CD4-positive, alpha-beta T cell (primary cell): Measurements from ENCODE around the gene DRC3. TPM values are rescaled to one million over a fixed set of nuclear protein-coding genes. Genes with fewer than 3 reads are reported as not detected.

Experiments used
- ATAC-seq: fragments of 200-7000 bp; cut with Tn5 transposase; one replicate; pipeline ENCODE4 v1.10.0; 2022; ENCODE audit warnings: mild to moderate bottlenecking; ENCODE audit not compliant: poor library complexity
- CTCF ChIA-PET: fragments of 350-600 bp; sonication (Branson Sonifier 250); formaldehyde crosslinking; loops from one replicate; lab custom pipeline; 2021; ENCODE audit warnings: antibody characterized with exemption, inconsistent platforms; lab: Charles Lee
- POLR2A ChIA-PET: fragments of 350-600 bp; sonication (Branson Sonifier 250); formaldehyde crosslinking; loops from one replicate; lab custom pipeline; 2021; ENCODE audit warnings: antibody characterized with exemption, inconsistent platforms; lab: Charles Lee
- DNase-seq, 14 experiments: peaks; one replicate each; pipeline ENCODE4 v3.0.0-alpha.2; 2013 to 2020; ENCODE audit warnings: mixed read lengths in 2 of 14
- H3K27ac ChIP-seq, 2 donors: one replicate each; pipeline versions ENCODE4 v1.5.1 to v1.7.0; 2013; ENCODE audit warnings: low read length in 2 of 2, low read depth in 1 of 2, mild to moderate bottlenecking in 1 of 2
- H3K27me3 ChIP-seq, 2 experiments: 1 replicate in 1 of 2; 2 replicates in 1 of 2; pipeline versions ENCODE4 v1.6.1 to v1.7.0; 2013; ENCODE audit warnings: low read length in 2 of 2, control low read depth in 1 of 2, mild to moderate bottlenecking in 1 of 2, moderate library complexity in 1 of 2; ENCODE audit not compliant: insufficient read depth in 2 of 2, control insufficient read depth in 1 of 2
- H3K36me3 ChIP-seq: one replicate; pipeline ENCODE4 v1.6.1; 2013; ENCODE audit warnings: low read length, control low read depth; ENCODE audit not compliant: insufficient read depth
- H3K4me1 ChIP-seq: one replicate; pipeline ENCODE4 v1.6.1; 2013; ENCODE audit warnings: low read length, control low read depth; ENCODE audit not compliant: insufficient read depth
- H3K4me3 ChIP-seq: one replicate; pipeline ENCODE4 v1.5.1; 2013; ENCODE audit warnings: mild to moderate bottlenecking, low read length, moderate library complexity
- H3K9me3 ChIP-seq, 2 experiments: 1 replicate in 1 of 2; 2 replicates in 1 of 2; pipeline versions ENCODE4 v1.6.1 to v1.7.0; 2013; ENCODE audit warnings: low read length in 2 of 2, mild to moderate bottlenecking in 2 of 2, control low read depth in 1 of 2, moderate library complexity in 1 of 2; ENCODE audit not compliant: control insufficient read depth in 1 of 2, insufficient read depth in 1 of 2
- H3K27ac Mint-ChIP-seq: one replicate; pipeline ENCODE4 v1.8.0; 2020; ENCODE audit warnings: mixed read lengths
- H3K27me3 Mint-ChIP-seq: one replicate; pipeline ENCODE4 v1.8.0; 2021; ENCODE audit warnings: mixed read lengths
- H3K36me3 Mint-ChIP-seq: one replicate; pipeline ENCODE4 v1.8.0; 2021; ENCODE audit warnings: low read depth, mixed read lengths
- H3K4me1 Mint-ChIP-seq: one replicate; pipeline ENCODE4 v1.8.0; 2021; ENCODE audit warnings: low read depth, mixed read lengths
- H3K4me3 Mint-ChIP-seq: one replicate; pipeline ENCODE4 v1.8.0; 2020; ENCODE audit warnings: mild to moderate bottlenecking, mixed read lengths
- H3K9me3 Mint-ChIP-seq: one replicate; pipeline ENCODE4 v1.8.0; 2020; ENCODE audit warnings: mixed read lengths
- CTCF ChIP-seq: fragments of 200-600 bp; IDR thresholded peaks from one replicate; pipeline ENCODE4 v1.8.0; 2022; ENCODE audit warnings: antibody characterized with exemption, mild to moderate bottlenecking
- intact Hi-C, 2 experiments: fragments of 100-400 bp; cut with DNase I in 1 of 2; cut with micrococcal nuclease in 1 of 2; formaldehyde crosslinking; loops; one replicate each; pipeline versions ENCODE4 v1.15.1 to v1.9.0; 2023 to 2025; cut with DNase I, micrococcal nuclease
- total RNA-seq, 174 experiments: library from RNA in 2 of 174; stranded (reverse) in 2 of 174; gene quantifications; one replicate each; pipeline ENCODE4 v1.2.3 and lab custom pipeline; 2021 to 2026

Gene DRC3
- total RNA-seq, 2 experiments from 2014 or later, result 0.11 TPM; not detected in 1

GRCh38 chr17:17924857-17925250 is 47.8 kb upstream of the DRC3 start:
- ChIA-PET CTCF (interaction anchor here (0.9 kb wide), 1 partner anchor 681 kb away, joined by 3 read pairs; no protein-coding TSS in a partner anchor), POLR2A (no interaction called here)
- Histone ChIP-seq H3K27me3 (no peaks in the 10 kb centered on the region), H3K27ac (no peak overlapping the region), H3K36me3 (no peaks in the 10 kb centered on the region), H3K9me3 (no peaks in the 10 kb centered on the region), H3K4me3 (no peak overlapping the region), H3K4me1 (peaks cover under 1% of the 10 kb centered on the region)
- DNase-seq (no peak), ATAC-seq (no peak)
- no peak overlapping the region for H3K4me3 Mint-ChIP-seq
- H3K27ac Mint-ChIP-seq, result no peak overlapping the region
- intact Hi-C loops, result loop anchor here in 1 of 2 experiments (5.0 kb wide), 1 partner anchor 47 kb away; the partner anchor contains the start of genes DRC3 and TOM1L2
- peaks cover 25% of the 10 kb centered on the region for H3K4me1 Mint-ChIP-seq
- H3K27me3 Mint-ChIP-seq, result no peaks in the 10 kb centered on the region
- TF ChIP-seq CTCF, result no peak
- no peaks in the 10 kb centered on the region for H3K9me3 Mint-ChIP-seq
- no peaks in the 10 kb centered on the region for H3K36me3 Mint-ChIP-seq

GRCh38 chr17:17926036-17926435 is 46.6 kb upstream of the DRC3 start:
- no peak for DNase-seq
- H3K9me3 Mint-ChIP-seq, result no peaks in the 10 kb centered on the region
- CTCF ChIA-PET, result no interaction called here
- no peak overlapping the region for H3K4me3 ChIP-seq
- intact Hi-C loops, result no loop called here
- no peak overlapping the region for H3K4me3 Mint-ChIP-seq
- POLR2A ChIA-PET, result no interaction called here
- no peaks in the 10 kb centered on the region for H3K36me3 ChIP-seq
- no peaks in the 10 kb centered on the region for H3K36me3 Mint-ChIP-seq
- no peak for ATAC-seq
- no peaks in the 10 kb centered on the region for H3K9me3 ChIP-seq
- H3K4me1 Mint-ChIP-seq, result peaks cover 27% of the 10 kb centered on the region
- no peaks in the 10 kb centered on the region for H3K27me3 Mint-ChIP-seq
- H3K27me3 ChIP-seq, result no peaks in the 10 kb centered on the region
- no peak overlapping the region for H3K27ac Mint-ChIP-seq
- no peaks in the 10 kb centered on the region for H3K4me1 ChIP-seq
- TF ChIP-seq CTCF, result no peak
- H3K27ac ChIP-seq, result no peak overlapping the region

- H3K27me3 Mint-ChIP-seq, result no peaks in the 10 kb centered on the region
- peaks cover 27% of the 10 kb centered on the region for H3K4me1 Mint-ChIP-seq
- no peak for TF ChIP-seq CTCF
- Histone ChIP-seq H3K27me3 (no peaks in the 10 kb centered on the region), H3K9me3 (no peaks in the 10 kb centered on the region), H3K36me3 (no peaks in the 10 kb centered on the region), H3K4me1 (no peaks in the 10 kb centered on the region), H3K27ac (no peak overlapping the region), H3K4me3 (no peak overlapping the region)
- no peak overlapping the region for H3K4me3 Mint-ChIP-seq
- CTCF ChIA-PET, result interaction anchor here (0.8 kb wide), 1 partner anchor 28 kb away, joined by 4 read pairs; no protein-coding TSS in a partner anchor
- no peaks in the 10 kb centered on the region for H3K36me3 Mint-ChIP-seq
- no peaks in the 10 kb centered on the region for H3K9me3 Mint-ChIP-seq
- ATAC-seq (no peak), DNase-seq (no peak)
- H3K27ac Mint-ChIP-seq, result no peak overlapping the region
- intact Hi-C loops, result no loop called here
- POLR2A ChIA-PET, result no interaction called here
Observed at GRCh38 chr17:17926840-17927449, 45.7 kb upstream of the DRC3 start.
